GM23338 (cell line): Measurements from ENCODE around the gene SNAI1. TPM values are rescaled to one million over a fixed set of nuclear protein-coding genes. Genes with fewer than 3 reads are reported as not detected.
"Not testable (repeated sequence)": the region's sequence is repeated elsewhere in the genome, so short reads cannot be mapped to it uniquely, and the experiment has no call there.

Source experiments
- ATAC-seq: fragments of 200-7000 bp; cut with Tn5 transposase; 3 replicates; pipeline ENCODE4 v1.9.1; 2020
- DNase-seq: peaks from one replicate; pipeline ENCODE4 v3.0.0-alpha.2; 2015; ENCODE audit warnings: low spot score
- H2AFZ ChIP-seq: fragments of 200-600 bp; sonication (generic); 2 replicates; pipeline ENCODE4 v1.8.0; 2016; ENCODE audit warnings: antibody characterized with exemption, mild to moderate bottlenecking, moderate library complexity
- H3F3A ChIP-seq: fragments of 200-600 bp; sonication (generic); replicated peaks from 2 replicates; pipeline ENCODE4 v1.8.0; 2017; ENCODE audit warnings: antibody characterized with exemption, mixed run types, low read depth
- H3K27ac ChIP-seq: fragments of 200-600 bp; sonication (generic); 2 replicates; pipeline ENCODE4 v1.6.1; 2016; ENCODE audit warnings: low read depth
- H3K27me3 ChIP-seq: fragments of 200-600 bp; sonication (generic); 2 replicates; pipeline ENCODE4 v1.8.0; 2016; ENCODE audit warnings: mild to moderate bottlenecking, mixed run types, moderate library complexity; ENCODE audit not compliant: insufficient read depth
- H3K36me3 ChIP-seq: fragments of 200-600 bp; sonication (generic); 2 replicates; pipeline ENCODE4 v1.8.0; 2016; ENCODE audit warnings: mild to moderate bottlenecking; ENCODE audit not compliant: insufficient read depth
- H3K4me1 ChIP-seq: fragments of 200-600 bp; sonication (generic); 2 replicates; pipeline ENCODE4 v1.8.0; 2016; ENCODE audit warnings: mild to moderate bottlenecking, moderate library complexity; ENCODE audit not compliant: insufficient read depth
- H3K4me2 ChIP-seq: fragments of 200-600 bp; sonication (generic); 2 replicates; pipeline ENCODE4 v1.7.1; 2017; ENCODE audit warnings: mixed run types
- H3K4me3 ChIP-seq: fragments of 200-600 bp; sonication (generic); 2 replicates; pipeline ENCODE4 v1.6.1; 2016; ENCODE audit warnings: mixed run types
- H3K79me2 ChIP-seq: fragments of 200-600 bp; sonication (generic); replicated peaks from 2 replicates; pipeline ENCODE4 v1.8.0; 2017; ENCODE audit warnings: mild to moderate bottlenecking; ENCODE audit not compliant: insufficient read depth
- H3K9me2 ChIP-seq: fragments of 200-600 bp; sonication (generic); 2 replicates; pipeline ENCODE4 v1.8.0; 2017; ENCODE audit not compliant: insufficient read depth
- H4K20me1 ChIP-seq: fragments of 200-600 bp; sonication (generic); replicated peaks from 2 replicates; pipeline ENCODE4 v1.8.0; 2017; ENCODE audit warnings: mild to moderate bottlenecking; ENCODE audit not compliant: insufficient read depth
- H3K27ac Mint-ChIP-seq: 2 replicates; pipeline ENCODE4 v1.8.0; 2020; ENCODE audit warnings: inconsistent platforms, mild to moderate bottlenecking, moderate library complexity, mixed read lengths
- H3K27me3 Mint-ChIP-seq: 3 replicates; pipeline ENCODE4 v1.8.0; 2022; ENCODE audit warnings: low read depth, mild to moderate bottlenecking, moderate library complexity, mixed read lengths, inconsistent platforms; ENCODE audit not compliant: insufficient read depth, poor library complexity
- H3K36me3 Mint-ChIP-seq: 3 replicates; pipeline ENCODE4 v1.8.0; 2021; ENCODE audit warnings: low read depth, mild to moderate bottlenecking, inconsistent platforms, moderate library complexity, mixed read lengths
- H3K4me1 Mint-ChIP-seq: 3 replicates; pipeline ENCODE4 v1.8.0; 2020; ENCODE audit warnings: mild to moderate bottlenecking, inconsistent platforms, mixed read lengths
- H3K4me3 Mint-ChIP-seq: 3 replicates; pipeline ENCODE4 v1.8.0; 2021; ENCODE audit warnings: moderate library complexity, mild to moderate bottlenecking, inconsistent platforms, mixed read lengths
- H3K9me3 Mint-ChIP-seq: 3 replicates; pipeline ENCODE4 v1.8.0; 2020; ENCODE audit warnings: moderate library complexity, mild to moderate bottlenecking, inconsistent platforms, mixed read lengths
- CREB1 ChIP-seq: fragments of 250-450 bp; sonication (Bioruptor Pico); IDR thresholded peaks from 2 replicates; pipeline ENCODE4 v1.5.0; 2020; ENCODE audit warnings: low read depth, mild to moderate bottlenecking, moderate library complexity
- ETS1 ChIP-seq: IDR thresholded peaks from 2 replicates; pipeline ENCODE4 v1.6.1; 2016; ENCODE audit warnings: antibody characterized with exemption
- EZH2 ChIP-seq: fragments of 200-600 bp; sonication (generic); IDR thresholded peaks from one replicate; pipeline ENCODE4 v1.8.0; 2017; ENCODE audit warnings: antibody characterized with exemption, mild to moderate bottlenecking, low read depth; ENCODE audit not compliant: unreplicated experiment
- NANOG ChIP-seq: IDR thresholded peaks from 2 replicates; pipeline ENCODE4 v1.6.1; 2016; ENCODE audit warnings: antibody characterized with exemption, borderline replicate concordance
- REST ChIP-seq: IDR thresholded peaks from one replicate; pipeline ENCODE4 v1.6.1; 2018; ENCODE audit warnings: antibody characterized with exemption; ENCODE audit not compliant: unreplicated experiment
- STAT1 ChIP-seq: IDR thresholded peaks from one replicate; pipeline ENCODE4 v1.6.1; 2016; ENCODE audit warnings: antibody characterized with exemption; ENCODE audit not compliant: unreplicated experiment
- ZNF114 ChIP-seq: fragments of 250-450 bp; sonication (Bioruptor Pico); IDR thresholded peaks from 2 replicates; pipeline ENCODE4 v1.5.0; 2020; ENCODE audit warnings: mild to moderate bottlenecking, moderate library complexity
- ZNF331 ChIP-seq: fragments of 250-450 bp; sonication (Bioruptor Pico); IDR thresholded peaks from 2 replicates; pipeline ENCODE4 v1.5.0; 2020; ENCODE audit warnings: low read depth, mild to moderate bottlenecking, moderate library complexity
- ZNF462 ChIP-seq: fragments of 250-450 bp; sonication (Bioruptor Pico); IDR thresholded peaks from 2 replicates; pipeline ENCODE4 v1.5.0; 2020; ENCODE audit warnings: mild to moderate bottlenecking, moderate library complexity
- polyA plus RNA-seq: library from polyadenylated mRNA; unstranded; fragments of >200 nt; fragmentation: Nextera tagmentation; extraction: Ambion mirVana; gene quantifications from 2 replicates; pipeline ENCODE4 v1.2.1, GENCODE V29; 2016
- total RNA-seq: library from RNA; depleted of rRNA; stranded (reverse); fragments of >200 nt; shearing (Covaris generic); gene quantifications from 2 replicates; pipeline ENCODE4 v1.2.3, GENCODE V29; 2014

The SNAI1 gene
- total and polyA plus RNA-seq, 2 experiments from 2014 or later = 4.2 to 8.4 TPM

- TF ChIP-seq EZH2 = no peak
- TF ChIP-seq ZNF331 (CRISPR knock-in tag) = no peak
- TF ChIP-seq CREB1 = no peak
- no peak for TF ChIP-seq NANOG
- no peak for TF ChIP-seq ZNF114 (CRISPR knock-in tag)
Observed at GRCh38 chr20:49995586-49995985, 12.8 kb downstream of the SNAI1 start (continued).

GRCh38 chr20:49998478-49999188, 15.9 kb downstream of the SNAI1 start:
- not testable (repeated sequence) for H3K4me3 Mint-ChIP-seq, H4K20me1 ChIP-seq, H3K4me3 ChIP-seq, H3K27me3 ChIP-seq, H3K4me1 ChIP-seq, H3K36me3 Mint-ChIP-seq, H3K9me2 ChIP-seq, H3K9me3 Mint-ChIP-seq, ATAC-seq, H3K36me3 ChIP-seq, H3K27ac Mint-ChIP-seq, H3K27ac ChIP-seq, H3F3A ChIP-seq, H3K27me3 Mint-ChIP-seq, DNase-seq, H3K79me2 ChIP-seq, H3K4me1 Mint-ChIP-seq, H3K4me2 ChIP-seq
- peak overlapping the region; percentile 63 for H2AFZ ChIP-seq

- no peaks in the 10 kb centered on the region for H3K36me3 ChIP-seq
- ATAC-seq (no peak), DNase-seq (no peak)
- no peaks in the 10 kb centered on the region for H3K4me1 ChIP-seq
- no peak overlapping the region for H3K4me2 ChIP-seq
- peaks cover 4% of the 10 kb centered on the region for H3K27me3 Mint-ChIP-seq
- H3K27me3 ChIP-seq = no peaks in the 10 kb centered on the region
- H3K27ac Mint-ChIP-seq = no peak overlapping the region
- no peaks in the 10 kb centered on the region for H3K9me2 ChIP-seq
- no peaks in the 10 kb centered on the region for H3K36me3 Mint-ChIP-seq
- no peak overlapping the region for H2AFZ ChIP-seq
- no peaks in the 10 kb centered on the region for H3K9me3 Mint-ChIP-seq
- H4K20me1 ChIP-seq = no peaks in the 10 kb centered on the region
- H3K79me2 ChIP-seq = no peaks in the 10 kb centered on the region
- no peak overlapping the region for H3K27ac ChIP-seq
- H3F3A ChIP-seq = no peaks in the 10 kb centered on the region
- H3K4me1 Mint-ChIP-seq = peaks cover 7% of the 10 kb centered on the region; the same call in 1 of the 3 replicates
- no peak overlapping the region for H3K4me3 ChIP-seq
- no peak overlapping the region for H3K4me3 Mint-ChIP-seq
- TF ChIP-seq ZNF462 (CRISPR knock-in tag) (no peak), ETS1 (no peak), CREB1 (no peak), NANOG (no peak), REST (no peak), STAT1 (no peak), ZNF331 (CRISPR knock-in tag) (no peak), ZNF114 (CRISPR knock-in tag) (no peak)
Observed at GRCh38 chr20:49999329-49999728, 16.5 kb downstream of the SNAI1 start.
